ENCODE data around the gene DLST. TPM values are rescaled to one million over a fixed set of nuclear protein-coding genes. Genes with fewer than 3 reads are reported as not detected.
A peak's percentile ranks its signal among the peaks of the same experiment; 100 is the strongest.

DLST gene
- total RNA-seq, 1 donor from 2014 or later: 82.7 TPM

GRCh38 chr14:74855945-74856344 lies 25.8 kb upstream of the DLST start:
- Histone ChIP-seq H3K27me3 (ENCODE audit: low read depth) (no peaks in the 10 kb centered on the region), H3K4me3 (no peak overlapping the region), H3K4me1 (peaks cover 31% of the 10 kb centered on the region), H3K36me3 (no peaks in the 10 kb centered on the region), H3K9me3 (no peaks in the 10 kb centered on the region), H3K27ac (no peak overlapping the region)
- DNase-seq: no peak
- no peak for ATAC-seq
- no peak for TF ChIP-seq CTCF (IDR thresholded peaks at IDR 0.05)
- intact Hi-C loops (cut with DNase I): loop anchor here (10.0 kb wide), 1 partner anchor 49 kb away; no protein-coding TSS in a partner anchor

- TF ChIP-seq CTCF (IDR thresholded peaks at IDR 0.05): no peak
- H3K4me3 ChIP-seq: no peak overlapping the region
- peaks cover 31% of the 10 kb centered on the region for H3K4me1 ChIP-seq
- DNase-seq (no peak), ATAC-seq (no peak)
- no peak overlapping the region for H3K27ac ChIP-seq
- H3K36me3 ChIP-seq: no peaks in the 10 kb centered on the region
- intact Hi-C loops (cut with DNase I): loop anchor here (10.0 kb wide), 1 partner anchor 48 kb away; no protein-coding TSS in a partner anchor
- no peaks in the 10 kb centered on the region for H3K9me3 ChIP-seq
- no peaks in the 10 kb centered on the region for H3K27me3 ChIP-seq (ENCODE audit: low read depth)
Measured at GRCh38 chr14:74856366-74856765, 25.4 kb upstream of the DLST start.

GRCh38 chr14:74858022-74858421 lies 23.7 kb upstream of the DLST start:
- ATAC-seq: no peak
- intact Hi-C loops (cut with DNase I): loop anchor here (10.0 kb wide), 1 partner anchor 47 kb away; no protein-coding TSS in a partner anchor
- Histone ChIP-seq H3K4me1 (peaks cover 27% of the 10 kb centered on the region), H3K9me3 (no peaks in the 10 kb centered on the region), H3K36me3 (no peaks in the 10 kb centered on the region), H3K27me3 (ENCODE audit: low read depth) (no peaks in the 10 kb centered on the region), H3K4me3 (no peak overlapping the region), H3K27ac (no peak overlapping the region)
- TF ChIP-seq CTCF (IDR thresholded peaks at IDR 0.05): no peak
- DNase-seq: no peak

- intact Hi-C loops (cut with DNase I): loop anchor here (10.0 kb wide), 1 partner anchor 45 kb away; no protein-coding TSS in a partner anchor
- DNase-seq (no peak), ATAC-seq (no peak)
- no peaks in the 10 kb centered on the region for H3K36me3 ChIP-seq
- TF ChIP-seq CTCF (IDR thresholded peaks at IDR 0.05): no peak
- no peaks in the 10 kb centered on the region for H3K9me3 ChIP-seq
- no peaks in the 10 kb centered on the region for H3K27me3 ChIP-seq (ENCODE audit: low read depth)
- H3K4me1 ChIP-seq: peaks cover 17% of the 10 kb centered on the region
- no peak overlapping the region for H3K27ac ChIP-seq
- no peak overlapping the region for H3K4me3 ChIP-seq
Measured at GRCh38 chr14:74859757-74860552, 21.8 kb upstream of the DLST start.

GRCh38 chr14:74860899-74861733 lies 20.6 kb upstream of the DLST start:
- Histone ChIP-seq H3K9me3 (no peaks in the 10 kb centered on the region), H3K4me3 (no peak overlapping the region), H3K4me1 (peaks cover 12% of the 10 kb centered on the region), H3K27ac (no peak overlapping the region), H3K36me3 (no peaks in the 10 kb centered on the region), H3K27me3 (ENCODE audit: low read depth) (no peaks in the 10 kb centered on the region)
- intact Hi-C loops (cut with DNase I): no loop called here
- peak; percentile 87 for TF ChIP-seq CTCF (IDR thresholded peaks at IDR 0.05)
- DNase-seq (peak; percentile 93), ATAC-seq (peak; percentile 85 to 88)

Measured in lower lobe of right lung (tissue), 2 donors.